GM21619 (cell line): Measurements from ENCODE around the gene DNAJC3.
"Not testable (repeated sequence)": the region's sequence is repeated elsewhere in the genome, so short reads cannot be mapped to it uniquely, and the experiment has no call there.

ENCODE experiments used
- ATAC-seq: cut with Tn5 transposase; IDR thresholded peaks from one replicate; pipeline ENCODE4 v1.9.1; 2021; ENCODE audit not compliant: unreplicated experiment

The DNAJC3 gene

DNA sequence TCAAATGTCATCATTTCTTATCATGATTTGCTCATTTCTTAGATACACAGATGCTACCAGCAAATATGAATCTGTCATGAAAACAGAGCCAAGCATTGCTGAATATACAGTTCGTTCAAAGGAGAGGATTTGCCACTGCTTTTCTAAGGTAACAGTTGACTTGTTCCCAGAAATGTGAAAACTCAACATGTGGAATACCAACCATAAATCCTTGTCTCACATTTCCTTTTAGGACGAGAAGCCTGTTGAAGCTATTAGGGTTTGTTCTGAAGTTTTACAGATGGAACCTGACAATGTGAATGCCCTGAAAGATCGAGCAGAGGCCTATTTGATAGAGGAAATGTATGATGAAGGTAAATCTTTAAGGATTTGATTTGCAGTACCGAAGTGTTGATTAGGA, 86.7 kb downstream of the DNAJC3 start:
- ATAC-seq, result no peak

- no peak for ATAC-seq
These were observed 95.0 kb downstream of the DNAJC3 start for GRCh38 chr13:95771905-95772304.

GRCh38 chr13:95779522-95779921, 102.6 kb downstream of the DNAJC3 start:
- no peak for ATAC-seq

- no peak for ATAC-seq
These were observed 104.1 kb downstream of the DNAJC3 start for GRCh38 chr13:95781016-95781415.

- not testable (repeated sequence) for ATAC-seq
These were observed 105.0 kb downstream of the DNAJC3 start for GRCh38 chr13:95781940-95782339.

GRCh38 chr13:95783747-95784146, 106.8 kb downstream of the DNAJC3 start:
- no peak for ATAC-seq

- ATAC-seq, result no peak
These were observed 107.4 kb downstream of the DNAJC3 start for GRCh38 chr13:95784161-95784899.

DNA sequence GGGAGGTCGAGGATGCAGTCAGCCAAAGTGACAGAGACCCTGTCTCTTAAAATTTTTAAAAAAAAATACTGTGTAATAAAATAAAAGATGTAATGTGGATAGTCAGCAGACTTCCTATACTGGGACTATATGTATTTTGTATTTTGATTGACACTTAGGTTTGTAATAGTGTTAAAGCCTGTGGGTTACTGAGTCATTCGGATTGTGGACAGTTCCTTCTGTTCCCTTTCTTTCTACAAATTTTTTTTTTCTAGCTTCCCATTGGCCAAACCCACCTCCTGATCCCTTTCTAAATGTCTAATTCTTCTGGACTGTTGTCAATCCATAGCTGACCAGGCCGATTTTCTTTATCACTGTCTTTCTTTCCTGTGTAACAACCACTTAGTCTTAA, 108.0 kb downstream of the DNAJC3 start:
- ATAC-seq, result no peak

- no peak for ATAC-seq
These were observed 110.6 kb downstream of the DNAJC3 start for GRCh38 chr13:95787356-95788099.

DNA sequence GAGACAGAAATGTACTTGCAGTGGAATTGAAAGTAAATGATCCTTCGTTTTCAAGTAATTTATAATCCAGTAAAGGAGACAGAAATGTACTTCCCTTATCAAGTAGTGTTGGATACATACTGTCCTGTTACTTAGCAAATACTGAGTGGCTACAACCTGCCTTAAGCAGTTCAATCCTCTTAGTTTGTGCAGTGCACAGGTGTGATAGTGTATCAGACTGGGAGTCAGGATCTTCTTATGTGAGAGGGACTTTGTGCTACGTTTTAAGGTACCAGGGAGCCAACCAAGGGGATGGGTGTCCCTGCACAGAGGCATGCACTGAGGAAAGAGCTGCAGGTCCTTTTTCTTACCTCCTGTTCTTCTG, 111.1 kb downstream of the DNAJC3 start:
- ATAC-seq, result no peak

DNA sequence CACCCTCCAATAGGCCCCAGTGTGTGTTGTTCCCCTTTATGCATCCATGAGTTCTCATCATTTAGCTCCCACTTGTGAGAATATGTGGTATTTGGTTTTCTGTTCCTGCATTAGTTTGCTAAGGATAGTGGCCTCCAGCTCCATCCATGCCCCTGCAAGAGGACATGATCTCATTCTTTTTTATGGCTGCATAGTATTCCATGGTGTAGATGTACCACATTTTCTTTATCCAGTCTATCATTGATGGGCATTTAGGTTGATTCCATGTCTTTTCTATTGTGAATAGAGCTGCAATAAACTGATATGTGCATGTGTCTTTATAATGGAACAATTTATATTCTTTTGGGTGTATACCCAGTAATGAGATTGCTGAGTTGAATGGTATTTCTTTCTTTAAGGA, 112.4 kb downstream of the DNAJC3 start:
- not testable (repeated sequence) for ATAC-seq

- ATAC-seq, result no peak
These were observed 114.3 kb downstream of the DNAJC3 start for GRCh38 chr13:95791084-95791722.

DNA sequence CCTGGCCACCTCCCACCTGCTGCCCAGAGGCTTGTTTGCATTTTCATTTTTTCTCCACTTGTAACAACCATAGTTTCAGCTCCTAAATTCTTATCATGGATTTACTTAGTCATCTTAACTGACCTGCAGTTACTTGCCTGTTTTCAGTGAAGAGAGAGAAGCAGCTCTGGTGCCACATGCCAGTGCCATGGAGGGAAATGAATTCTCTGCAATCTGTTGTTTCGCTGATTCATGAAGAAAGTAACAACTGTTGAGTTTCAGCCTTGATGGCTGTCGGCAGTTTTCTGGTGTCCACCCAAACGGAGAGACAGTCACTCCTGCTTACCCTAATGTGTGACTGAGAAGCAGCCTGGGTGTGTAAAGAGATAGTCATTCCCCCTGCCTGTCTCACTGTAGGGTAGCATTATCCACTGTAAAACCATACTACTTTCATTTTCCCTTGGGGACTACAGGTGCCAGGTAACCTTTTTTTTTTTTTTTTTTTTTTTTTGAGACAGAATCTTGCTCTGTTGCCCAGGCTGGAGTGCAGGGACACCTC, 116.1 kb downstream of the DNAJC3 start:
- no peak for ATAC-seq

GRCh38 chr13:95793781-95794180, 116.8 kb downstream of the DNAJC3 start:
- no peak for ATAC-seq

DNA sequence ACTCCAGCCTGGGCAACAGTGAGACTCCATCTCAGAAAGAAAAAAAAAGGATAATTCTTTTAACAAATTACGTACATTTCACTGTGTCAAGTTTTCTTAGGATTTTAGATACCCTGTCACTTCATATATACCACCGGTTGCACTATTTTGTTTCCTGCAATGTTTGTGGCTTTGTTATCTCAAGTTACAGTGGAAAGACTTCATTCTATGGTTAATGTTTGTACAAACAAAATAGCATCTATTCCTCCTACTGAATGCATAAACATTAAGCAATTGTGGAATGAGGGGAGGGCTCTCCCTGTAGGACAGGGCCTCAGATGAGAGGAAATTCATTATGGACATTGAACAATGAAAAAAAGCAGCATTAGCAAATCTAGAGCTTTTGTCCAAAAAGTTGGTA, 120.1 kb downstream of the DNAJC3 start:
- ATAC-seq, result no peak

- ATAC-seq, result no peak
These were observed 123.5 kb downstream of the DNAJC3 start for GRCh38 chr13:95800436-95800835.

DNA sequence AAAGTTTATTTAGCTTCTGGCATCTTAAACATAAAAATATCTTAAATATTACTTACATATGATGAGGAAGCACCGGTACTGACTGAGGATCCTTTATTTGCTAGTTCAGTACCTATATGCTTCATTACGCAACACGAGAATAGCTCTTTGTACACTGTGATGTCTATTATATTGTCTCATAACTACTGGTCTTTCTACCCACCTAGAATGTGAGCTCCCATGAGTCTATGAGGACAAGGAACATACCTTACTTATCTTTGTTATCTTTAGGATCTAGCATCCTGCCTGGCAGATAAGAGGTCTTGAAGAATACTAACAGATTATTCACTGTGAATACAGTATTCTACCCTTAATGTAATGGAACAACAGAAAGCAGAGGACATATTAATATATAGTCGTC, 124.9 kb downstream of the DNAJC3 start:
- ATAC-seq, result no peak

DNA sequence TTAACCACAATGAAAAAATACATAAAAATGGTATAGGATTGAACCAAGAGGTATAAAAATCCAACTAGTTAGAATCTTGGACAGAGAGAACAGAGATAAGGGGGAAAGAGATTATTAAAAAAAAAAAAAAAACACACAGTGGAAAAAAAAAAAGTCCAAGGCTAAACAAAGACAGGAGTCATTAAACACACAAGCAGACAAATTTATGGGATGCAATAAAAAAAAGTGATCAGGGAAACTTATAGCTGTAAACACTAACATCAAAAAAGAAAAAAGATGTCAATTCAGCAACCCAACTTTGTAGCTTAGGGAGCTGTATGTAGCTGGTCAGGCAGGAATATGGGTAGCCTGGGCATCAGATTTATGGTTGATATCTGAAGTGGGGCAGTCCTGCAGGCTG, 129.0 kb downstream of the DNAJC3 start:
- ATAC-seq, result no peak

DNA sequence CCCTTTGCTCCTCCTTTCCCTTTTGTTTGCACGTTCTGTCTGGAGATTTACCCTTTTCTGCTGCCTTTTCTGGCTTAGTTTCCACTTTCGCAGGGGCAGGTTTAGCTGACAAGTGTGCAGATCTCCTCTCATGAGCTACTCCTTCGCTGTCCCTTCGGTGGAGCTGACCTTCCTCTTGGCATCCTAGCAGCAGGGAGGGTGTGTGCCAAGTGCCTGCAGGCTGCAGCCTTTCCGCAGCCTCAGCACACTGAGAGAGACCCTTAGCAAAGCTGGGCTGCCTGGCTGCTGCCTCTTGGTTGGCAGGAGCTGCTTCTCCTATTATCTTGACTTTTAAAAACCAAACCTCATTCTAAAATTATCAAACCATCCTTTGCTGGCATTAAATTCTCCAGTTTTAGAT, 132.5 kb downstream of the DNAJC3 start:
- ATAC-seq, result no peak

GRCh38 chr13:95813139-95813538, 136.2 kb downstream of the DNAJC3 start:
- no peak for ATAC-seq

DNA sequence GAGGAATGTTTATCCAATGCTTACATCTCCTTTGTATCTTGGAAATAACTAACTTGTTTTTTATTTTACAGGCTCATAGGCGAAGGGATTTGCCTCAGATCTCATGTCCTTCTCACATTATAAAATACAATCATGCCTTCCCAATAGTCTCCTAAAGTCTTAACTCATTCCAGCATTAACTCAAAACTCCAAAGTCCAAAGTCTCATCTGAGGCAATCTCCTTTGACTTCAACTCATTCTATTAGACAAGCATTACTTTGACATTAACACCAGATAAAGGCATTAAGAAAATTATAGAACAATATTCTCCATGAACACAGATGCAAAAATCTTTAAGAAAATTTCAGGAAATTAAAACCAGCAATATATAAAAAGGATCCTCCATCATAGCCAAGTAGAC, 137.6 kb downstream of the DNAJC3 start:
- no peak for ATAC-seq

- no peak for ATAC-seq
These were observed 145.4 kb downstream of the DNAJC3 start for GRCh38 chr13:95822303-95822702.
